ENCODE results near the gene CDC20B.

The CDC20B gene

GRCh38 chr5:55140908-55141665, 31.9 kb downstream of the CDC20B start:
- no peak for TF ChIP-seq CTCF (IDR thresholded peaks at IDR 0.05)

GRCh38 chr5:55136521-55136920, 36.5 kb downstream of the CDC20B start:
- no peak for TF ChIP-seq CTCF (IDR thresholded peaks at IDR 0.05)

- no peak for TF ChIP-seq CTCF (IDR thresholded peaks at IDR 0.05)
These were observed 38.8 kb downstream of the CDC20B start for GRCh38 chr5:55134053-55134722.

- no peak for TF ChIP-seq CTCF (IDR thresholded peaks at IDR 0.05)
These were observed 49.6 kb downstream of the CDC20B start for GRCh38 chr5:55123365-55123764.

- TF ChIP-seq CTCF (IDR thresholded peaks at IDR 0.05): no peak
These were observed 58.9 kb downstream of the CDC20B start for GRCh38 chr5:55114061-55114460.

- TF ChIP-seq CTCF (IDR thresholded peaks at IDR 0.05): no peak
These were observed 59.6 kb downstream of the CDC20B start for GRCh38 chr5:55113327-55113726.

GRCh38 chr5:55110217-55110616, 62.8 kb downstream of the CDC20B start:
- no peak for TF ChIP-seq CTCF (IDR thresholded peaks at IDR 0.05)
